Pancreas (tissue), 10 donors: ENCODE measurements around the gene PUM1. TPM values are rescaled to one million over a fixed set of nuclear protein-coding genes. Genes with fewer than 3 reads are reported as not detected.

ENCODE experiments used
- ATAC-seq, 4 donors: fragments of 200-7000 bp; cut with Tn5 transposase; one replicate each; pipeline versions ENCODE4 v1.8.0 to v1.9.1; 2020; ENCODE audit warnings: mild to moderate bottlenecking in 4 of 4, moderate library complexity in 4 of 4
- DNase-seq, 6 donors: peaks; one replicate each; pipeline ENCODE4 v3.0.0-alpha.2; 2020
- FAIRE-seq: peaks from 2 replicates; lab custom pipeline; 2012; peaks lifted over from hg19 to GRCh38; lab: Jason Lieb, UNC
- H3K27ac ChIP-seq, 4 donors: fragments of 200-600 bp; sonication (generic); 1 replicate in 3 of 4; 2 replicates in 1 of 4; pipeline versions ENCODE4 v1.5.0 to v1.8.0; 2020
- H3K27me3 ChIP-seq, 4 donors: fragments of 200-600 bp; one replicate each; pipeline ENCODE4 v1.8.0; 2021
- H3K36me3 ChIP-seq, 3 donors: fragments of 200-600 bp; sonication (generic) in 1 of 3; one replicate each; pipeline versions ENCODE4 v1.5.0 to v1.8.0; 2020 to 2021
- H3K4me1 ChIP-seq, 3 donors: fragments of 200-600 bp; one replicate each; pipeline ENCODE4 v1.8.0; 2021
- H3K4me3 ChIP-seq, 4 donors: fragments of 200-600 bp; sonication (generic) in 2 of 4; one replicate each; pipeline versions ENCODE4 v1.5.0 to v1.8.0; 2020 to 2021
- H3K9me3 ChIP-seq, 4 donors: fragments of 200-600 bp; one replicate each; pipeline ENCODE4 v1.8.0; 2021
- CTCF ChIP-seq, 4 donors: fragments of 200-600 bp; sonication (generic) in 3 of 4; IDR thresholded peaks; one replicate each; pipeline versions ENCODE4 v1.5.0 to v1.8.0; 2021; ENCODE audit warnings: antibody characterized with exemption in 4 of 4
- WGBS, 2 donors: extraction: QIAGEN DNeasy Blood & Tissue Kit; methylation state at CpG; one replicate each; pipeline ENCODE4 v1.1.7; 2013; 5-methylcytosine and 5-hydroxymethylcytosine counted together
- intact Hi-C, 3 donors: fragments of 100-400 bp; cut with DNase I; formaldehyde crosslinking; loops; one replicate each; pipeline versions ENCODE4 v1.11.1 to v1.14.2; 2022
- polyA plus RNA-seq, 2 donors: library from polyadenylated mRNA; stranded (reverse); fragments of 200-250 nt; gene quantifications; one replicate each; pipeline ENCODE4 v1.2.3, GENCODE V29; 2013
- total RNA-seq, 6 donors: library from RNA; stranded (reverse); fragmentation: NEBNext Ultra II Directional in 4 of 6; extraction: Animal tissue kit (Norgen Biotek cat#: 25700) in 4 of 6; gene quantifications; one replicate each; pipeline versions ENCODE4 v1.2.1 to v1.2.4, GENCODE V29; 2021 to 2023
- donor health status: healthy with polysubstance abuse.
- donor health status: DM: no; HTN: no; CAD: no; lungs with moderate emphysema.
- donor health status: DM: no; HTN: no; CAD: no.
- donor health status: control.
- donor health status: control.
- donor health status: Bipolar disorder and iron deficiency.
- donor health status: DM: yes; HTN: yes; CAD: no.
- donor health status: DM: no; HTN: no; CAD: no.
- donor health status: DM: no; HTN: no; CAD: no.
- donor health status: DM: yes; HTN: yes; CAD: no.

The PUM1 gene
- total and polyA plus RNA-seq, 8 donors = 16.9 to 75.8 (median 43.1) TPM

DNA sequence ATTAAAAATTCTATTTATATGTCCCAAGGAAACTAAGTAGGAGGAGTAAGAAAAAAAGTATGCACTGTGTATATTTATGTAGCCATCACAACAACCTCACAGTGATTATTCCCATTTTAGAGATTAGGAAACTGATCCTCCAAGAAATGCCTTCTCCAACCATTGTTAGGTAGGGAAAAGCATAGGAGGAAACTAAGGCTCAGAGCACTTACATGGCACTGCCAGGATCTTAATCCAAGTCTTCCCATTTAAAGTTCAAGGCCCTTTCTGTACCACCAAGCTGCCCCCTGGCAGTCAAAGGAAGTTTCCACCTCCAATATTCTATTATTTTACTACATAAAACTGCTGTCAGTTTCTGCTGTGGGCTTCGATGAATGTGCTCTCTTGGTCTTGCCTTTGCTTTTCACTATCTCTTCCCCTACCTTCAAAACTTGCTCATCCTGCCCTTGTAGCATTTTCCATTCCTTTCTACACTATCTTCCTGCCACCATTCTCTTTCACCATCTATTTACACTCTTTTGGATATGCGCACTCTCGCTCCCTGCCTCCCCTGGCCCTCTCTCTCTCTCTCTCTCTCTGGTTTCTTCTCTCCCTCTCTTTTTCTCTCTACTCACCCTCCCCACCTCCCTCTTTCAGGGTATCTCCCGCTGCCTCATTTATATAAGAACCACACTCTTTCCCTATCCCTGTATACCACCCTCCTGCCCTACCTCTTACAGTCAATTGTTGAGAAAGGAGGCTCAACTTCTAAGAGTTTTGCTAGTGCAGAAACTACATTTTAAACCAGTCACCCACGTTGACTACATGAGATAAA, 34.0 kb downstream of the PUM1 start:
- no peak for DNase-seq
- no peak for FAIRE-seq
- intact Hi-C loops = no loop called here
- ATAC-seq = no peak
- Histone ChIP-seq H3K4me3 (no peak overlapping the region), H3K27me3 (no peaks in the 10 kb centered on the region), H3K4me1 (peaks cover 8 to 26% (median 19%) of the 10 kb centered on the region in 3 donors), H3K9me3 (no peaks in the 10 kb centered on the region), H3K36me3 (no peaks in the 10 kb centered on the region), H3K27ac (no peak overlapping the region)
- 79 to 82% methylated on average over 5 of the region's 5 CpGs for WGBS, 2 donors
- TF ChIP-seq CTCF (IDR thresholded peaks at IDR 0.05) = no peak

GRCh38 chr1:31029026-31029425, 36.5 kb downstream of the PUM1 start:
- ATAC-seq (no peak), FAIRE-seq (no peak), DNase-seq (no peak)
- TF ChIP-seq CTCF (IDR thresholded peaks at IDR 0.05) = no peak
- Histone ChIP-seq H3K4me1 (peaks cover 21 to 47% (median 36%) of the 10 kb centered on the region in 3 donors), H3K9me3 (no peaks in the 10 kb centered on the region), H3K4me3 (no peak overlapping the region), H3K36me3 (no peaks in the 10 kb centered on the region), H3K27ac (no peak overlapping the region), H3K27me3 (no peaks in the 10 kb centered on the region)
- intact Hi-C loops = no loop called here

DNA sequence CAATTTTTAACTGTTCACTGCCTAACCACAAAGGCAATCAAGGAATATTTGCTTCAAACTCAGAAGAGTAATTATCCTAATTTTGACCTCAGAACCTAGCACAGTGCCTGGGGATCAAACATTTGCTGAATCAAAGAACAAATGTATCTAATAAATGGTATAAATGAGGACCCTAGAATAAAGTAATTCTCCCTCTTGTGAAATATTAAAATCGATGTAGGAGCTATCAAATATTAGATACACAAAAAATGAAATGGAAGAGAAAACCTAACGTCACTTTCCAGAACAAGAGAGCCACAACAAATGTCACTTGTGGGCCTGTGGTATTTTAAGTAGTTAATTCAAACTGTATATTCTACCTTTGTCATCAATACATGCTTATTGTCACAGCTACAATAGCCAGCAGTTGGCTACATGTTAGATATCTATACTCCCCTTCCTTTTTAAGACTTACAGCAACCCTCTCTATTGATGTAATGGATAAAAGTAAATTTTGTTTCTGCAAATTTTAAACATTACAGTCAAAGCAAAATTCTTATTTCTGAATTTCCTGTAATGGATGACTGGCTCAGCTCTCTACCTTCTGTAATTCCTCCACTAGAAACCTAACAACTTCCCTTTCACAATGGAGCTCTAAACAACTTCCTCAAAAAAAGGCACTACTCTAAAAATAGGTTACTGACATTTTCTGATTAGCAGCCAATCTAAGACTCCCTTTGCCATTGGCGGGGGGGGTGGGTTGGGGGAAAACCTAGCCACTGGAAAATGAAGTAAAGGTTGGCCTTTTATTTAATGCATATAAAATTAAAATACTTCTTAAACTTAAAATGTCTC, 37.6 kb downstream of the PUM1 start:
- 58 to 63% methylated on average over 3 of the region's 3 CpGs for WGBS, 2 donors
- ATAC-seq = peak in 3 of 4 donors; percentile 37 to 64 (median 54)
- no peaks in the 10 kb centered on the region for H3K36me3 ChIP-seq

GRCh38 chr1:31022259-31022658, 43.3 kb downstream of the PUM1 start:
- Histone ChIP-seq H3K27me3 (no peaks in the 10 kb centered on the region), H3K36me3 (no peaks in the 10 kb centered on the region), H3K4me1 (peaks cover 19 to 44% (median 33%) of the 10 kb centered on the region in 3 donors), H3K4me3 (no peak overlapping the region), H3K9me3 (no peaks in the 10 kb centered on the region), H3K27ac (no peak overlapping the region)
- intact Hi-C loops = no loop called here
- no peak for TF ChIP-seq CTCF (IDR thresholded peaks at IDR 0.05)
- 54 to 57% methylated on average over 2 of the region's 2 CpGs for WGBS, 2 donors
- no peak for DNase-seq
- no peak for ATAC-seq
- no peak for FAIRE-seq

More for the DNA sequence above, 37.6 kb downstream of the PUM1 start:
- intact Hi-C loops = no loop called here
- H3K9me3 ChIP-seq = no peaks in the 10 kb centered on the region
- no peak for FAIRE-seq
- no peak overlapping the region for H3K4me3 ChIP-seq
- no peak for TF ChIP-seq CTCF (IDR thresholded peaks at IDR 0.05)
- H3K27ac ChIP-seq = peak overlapping the region in 1 of 4 donors; percentile 31
- peaks cover 25 to 49% (median 36%) of the 10 kb centered on the region in 3 donors for H3K4me1 ChIP-seq
- no peaks in the 10 kb centered on the region for H3K27me3 ChIP-seq
- no peak for DNase-seq
